ENCODE results near the gene OR2V2. TPM values are rescaled to one million over a fixed set of nuclear protein-coding genes. Genes with fewer than 3 reads are reported as not detected.

Gene OR2V2
- total RNA-seq, 1 donor from 2014 or later: not detected

DNA sequence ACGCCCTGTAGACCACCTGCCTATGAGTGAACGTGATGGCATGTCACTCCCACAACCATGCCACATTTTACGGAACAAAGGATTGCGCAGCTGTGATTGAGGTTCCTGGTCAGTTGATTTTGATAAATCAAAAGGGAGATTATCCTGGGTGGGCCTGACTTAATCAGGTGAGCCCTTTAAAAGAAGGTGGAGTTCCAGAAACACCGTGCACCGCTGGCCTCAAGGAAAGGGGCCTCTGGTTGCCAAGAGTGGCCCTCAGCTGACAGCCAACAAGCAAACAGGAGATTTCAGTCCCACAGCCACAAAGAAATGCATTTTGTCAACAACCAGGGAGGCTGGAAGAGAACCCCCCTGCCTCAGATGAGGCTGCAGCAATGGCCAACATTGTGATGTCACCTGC, 38.6 kb downstream of the OR2V2 start:
- no peaks in the 10 kb centered on the region for H3K27me3 ChIP-seq
- no peaks in the 10 kb centered on the region for H3K9me3 ChIP-seq
- H3K4me3 ChIP-seq: no peak overlapping the region
- TF ChIP-seq CTCF (IDR thresholded peaks at IDR 0.05): no peak
- no peaks in the 10 kb centered on the region for H3K36me3 ChIP-seq
- H3K27ac ChIP-seq: no peak overlapping the region
- DNase-seq (no peak), ATAC-seq (no peak)
- intact Hi-C loops (cut with DNase I): no loop called here
- no peaks in the 10 kb centered on the region for H3K4me1 ChIP-seq

DNA sequence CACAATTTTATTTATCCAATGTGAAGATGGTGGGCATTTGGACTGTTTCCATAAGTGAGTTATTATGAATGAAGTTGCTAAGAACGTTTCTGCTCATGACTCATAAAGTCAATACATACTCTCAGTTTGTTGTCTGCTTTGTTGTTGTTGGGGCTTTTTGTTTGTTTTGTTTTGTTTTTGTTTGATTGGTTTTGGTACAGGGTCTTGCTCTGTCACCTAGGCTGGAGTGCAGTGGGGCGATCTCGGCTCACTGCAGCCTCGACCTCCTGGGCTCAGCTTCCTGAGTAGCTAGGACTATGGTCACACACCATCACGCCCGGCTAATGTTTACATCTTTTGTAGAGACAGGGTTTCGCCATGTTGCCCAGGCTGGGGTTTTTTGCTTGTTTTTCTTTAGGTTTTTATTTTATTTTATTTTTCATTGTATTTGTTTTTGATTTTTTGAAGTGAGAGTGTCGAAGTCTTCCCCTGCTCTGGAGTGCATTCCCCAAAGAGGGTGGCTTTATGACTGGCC, 39.7 kb downstream of the OR2V2 start:
- intact Hi-C loops (cut with DNase I): no loop called here
- H3K4me1 ChIP-seq: no peaks in the 10 kb centered on the region
- no peak for ATAC-seq
- H3K27me3 ChIP-seq: no peaks in the 10 kb centered on the region
- no peak for DNase-seq
- H3K4me3 ChIP-seq: no peak overlapping the region
- no peaks in the 10 kb centered on the region for H3K9me3 ChIP-seq
- H3K36me3 ChIP-seq: no peaks in the 10 kb centered on the region
- H3K27ac ChIP-seq: no peak overlapping the region
- TF ChIP-seq CTCF (IDR thresholded peaks at IDR 0.05): no peak

DNA sequence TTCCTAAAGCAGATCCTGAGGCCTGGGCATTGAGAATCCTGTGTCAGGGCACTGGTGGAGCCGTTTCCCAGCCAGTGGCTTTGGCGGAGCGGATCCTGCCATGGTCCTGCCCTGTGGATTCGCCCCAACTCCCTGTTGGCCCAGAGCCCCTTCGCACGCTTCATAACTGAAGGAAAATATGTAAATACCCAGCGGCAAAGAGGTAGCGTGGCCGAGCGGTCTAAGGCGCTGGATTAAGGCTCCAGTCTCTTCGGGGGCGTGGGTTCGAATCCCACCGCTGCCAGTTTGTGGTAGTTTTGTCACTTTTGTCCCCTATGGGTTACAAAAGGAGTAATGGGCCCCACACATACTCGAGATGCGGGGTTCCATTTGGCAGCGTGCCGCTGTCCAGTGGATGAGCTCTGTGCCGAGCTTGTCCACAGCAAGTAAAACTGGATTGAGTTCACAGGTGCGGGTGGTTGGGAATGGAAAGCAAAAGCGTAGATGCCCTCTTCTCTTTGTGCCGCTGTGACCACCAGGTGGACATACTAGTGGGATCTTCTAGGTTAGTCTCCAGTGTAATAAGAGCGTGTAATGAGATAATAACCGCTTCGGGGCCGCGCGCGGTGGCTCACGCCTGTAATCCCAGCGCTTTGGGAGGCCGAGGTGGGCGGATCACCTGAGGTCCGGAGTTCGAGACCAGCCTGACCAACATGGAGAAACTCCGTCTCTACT, 40.3 kb downstream of the OR2V2 start:
- peaks cover 4% of the 10 kb centered on the region for H3K4me1 ChIP-seq
- intact Hi-C loops (cut with DNase I): no loop called here
- peak; percentile 86 for DNase-seq
- H3K9me3 ChIP-seq: no peaks in the 10 kb centered on the region
- peak; percentile 21 for TF ChIP-seq CTCF (IDR thresholded peaks at IDR 0.05)
- H3K4me3 ChIP-seq: peak overlapping the region; percentile 76
- peak overlapping the region; percentile 84 for H3K27ac ChIP-seq
- no peaks in the 10 kb centered on the region for H3K27me3 ChIP-seq
- no peaks in the 10 kb centered on the region for H3K36me3 ChIP-seq
- peak; percentile 5 for ATAC-seq

GRCh38 chr5:181188700-181189362, 41.4 kb downstream of the OR2V2 start:
- peaks cover 4% of the 10 kb centered on the region for H3K4me1 ChIP-seq
- TF ChIP-seq CTCF (IDR thresholded peaks at IDR 0.05): no peak
- H3K9me3 ChIP-seq: no peaks in the 10 kb centered on the region
- peak overlapping the region; percentile 76 for H3K4me3 ChIP-seq
- peak; percentile 1 for ATAC-seq
- H3K36me3 ChIP-seq: no peaks in the 10 kb centered on the region
- H3K27ac ChIP-seq: peak overlapping the region; percentile 84
- H3K27me3 ChIP-seq: no peaks in the 10 kb centered on the region
- peak; percentile 76 for DNase-seq
- intact Hi-C loops (cut with DNase I): no loop called here

DNA sequence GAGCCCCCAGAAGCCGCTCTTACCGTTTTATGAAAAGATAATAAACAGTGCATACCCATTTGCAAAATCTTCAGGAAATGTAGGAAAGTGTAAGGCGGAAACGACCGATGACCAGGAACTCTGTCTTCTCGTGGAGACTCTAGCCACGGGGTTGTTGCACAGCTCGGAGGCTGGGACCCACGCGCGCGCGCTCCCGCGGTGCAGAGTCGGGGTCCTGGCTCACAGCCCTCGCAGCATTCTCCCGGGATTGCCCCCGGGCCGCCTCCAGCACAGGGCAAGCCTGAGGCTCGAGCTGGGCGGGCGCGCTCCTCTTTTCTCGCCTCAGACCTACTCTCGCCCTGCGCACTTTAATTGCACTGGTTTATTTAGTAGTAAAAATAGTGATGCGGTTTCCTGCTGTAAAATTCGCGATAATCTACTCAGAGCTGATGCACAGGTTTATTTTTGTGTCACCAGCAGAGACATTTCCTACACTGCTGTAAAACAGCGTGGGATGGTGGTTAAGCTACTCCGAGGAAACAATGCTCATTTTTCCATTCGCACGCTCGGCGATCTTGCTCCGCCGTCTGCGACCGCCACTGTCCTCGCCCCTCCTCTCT, 42.1 kb downstream of the OR2V2 start:
- DNase-seq (peak; percentile 73), ATAC-seq (no peak)
- Histone ChIP-seq H3K4me1 (peaks cover 4% of the 10 kb centered on the region), H3K4me3 (peak overlapping the region; percentile 76), H3K27me3 (no peaks in the 10 kb centered on the region), H3K36me3 (no peaks in the 10 kb centered on the region), H3K9me3 (no peaks in the 10 kb centered on the region), H3K27ac (peak overlapping the region; percentile 84)
- intact Hi-C loops (cut with DNase I): no loop called here
- no peak for TF ChIP-seq CTCF (IDR thresholded peaks at IDR 0.05)
